IPS-15b (cell line): ENCODE data around the gene SNX21.
A peak's percentile ranks its signal among the peaks of the same experiment; 100 is the strongest.
"Not testable (repeated sequence)": the region's sequence is repeated elsewhere in the genome, so short reads cannot be mapped to it uniquely, and the experiment has no call there.

Experiments
- H3K27me3 ChIP-seq: one replicate; pipeline ENCODE4 v1.6.1; 2013; ENCODE audit warnings: low read length; ENCODE audit not compliant: control insufficient read depth, insufficient read depth
- H3K36me3 ChIP-seq: one replicate; pipeline ENCODE4 v1.6.1; 2013; ENCODE audit warnings: low read length; ENCODE audit not compliant: control insufficient read depth, insufficient read depth
- H3K4me1 ChIP-seq: one replicate; pipeline ENCODE4 v1.6.1; 2013; ENCODE audit warnings: mild to moderate bottlenecking, low read length; ENCODE audit not compliant: control insufficient read depth, insufficient read depth
- H3K4me3 ChIP-seq: one replicate; pipeline ENCODE4 v1.5.1; 2013; ENCODE audit warnings: low read depth, low read length
- H3K9ac ChIP-seq: one replicate; pipeline ENCODE4 v1.6.1; 2013; ENCODE audit warnings: low read depth, mild to moderate bottlenecking, low read length
- H3K9me3 ChIP-seq: one replicate; pipeline ENCODE4 v1.6.1; 2013; ENCODE audit warnings: mild to moderate bottlenecking, low read length; ENCODE audit not compliant: control insufficient read depth, insufficient read depth

The SNX21 gene

GRCh38 chr20:45873409-45874103 lies 40.0 kb downstream of the SNX21 start:
- Histone ChIP-seq H3K9ac (no peak overlapping the region), H3K9me3 (no peaks in the 10 kb centered on the region), H3K4me3 (no peak overlapping the region)

GRCh38 chr20:45874104-45874481 lies 40.5 kb downstream of the SNX21 start:
- H3K9me3 ChIP-seq, H3K4me3 ChIP-seq, H3K27me3 ChIP-seq, H3K36me3 ChIP-seq, H3K4me1 ChIP-seq, H3K9ac ChIP-seq: not testable (repeated sequence)

More at GRCh38 chr20:45873409-45874103, 40.0 kb downstream of the SNX21 start:
- H3K4me1 ChIP-seq: no peaks in the 10 kb centered on the region
- no peaks in the 10 kb centered on the region for H3K27me3 ChIP-seq
- no peaks in the 10 kb centered on the region for H3K36me3 ChIP-seq

DNA sequence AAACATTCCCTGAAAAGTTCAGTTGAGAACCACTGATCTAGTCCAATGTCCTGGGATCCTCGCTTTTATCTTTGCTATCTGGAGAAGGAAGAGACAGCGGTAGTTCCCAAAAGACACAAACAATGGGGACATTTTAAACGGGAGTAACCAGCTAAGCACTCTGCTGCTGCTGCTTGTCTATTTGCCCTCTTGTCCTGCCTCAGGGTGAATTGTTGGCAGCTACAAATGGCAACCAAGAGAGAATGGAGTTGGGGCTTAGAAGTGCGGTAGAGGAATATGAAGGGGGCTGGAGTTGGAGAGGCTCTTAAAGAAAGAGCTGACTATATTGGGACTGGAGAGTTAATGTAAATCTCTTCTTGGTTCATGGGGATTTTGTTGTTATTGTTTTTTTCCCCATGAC lies 41.0 kb downstream of the SNX21 start:
- no peaks in the 10 kb centered on the region for H3K9me3 ChIP-seq
- H3K4me3 ChIP-seq: no peak overlapping the region
- H3K9ac ChIP-seq: no peak overlapping the region
- H3K36me3 ChIP-seq: no peaks in the 10 kb centered on the region
- no peaks in the 10 kb centered on the region for H3K4me1 ChIP-seq
- no peaks in the 10 kb centered on the region for H3K27me3 ChIP-seq

DNA sequence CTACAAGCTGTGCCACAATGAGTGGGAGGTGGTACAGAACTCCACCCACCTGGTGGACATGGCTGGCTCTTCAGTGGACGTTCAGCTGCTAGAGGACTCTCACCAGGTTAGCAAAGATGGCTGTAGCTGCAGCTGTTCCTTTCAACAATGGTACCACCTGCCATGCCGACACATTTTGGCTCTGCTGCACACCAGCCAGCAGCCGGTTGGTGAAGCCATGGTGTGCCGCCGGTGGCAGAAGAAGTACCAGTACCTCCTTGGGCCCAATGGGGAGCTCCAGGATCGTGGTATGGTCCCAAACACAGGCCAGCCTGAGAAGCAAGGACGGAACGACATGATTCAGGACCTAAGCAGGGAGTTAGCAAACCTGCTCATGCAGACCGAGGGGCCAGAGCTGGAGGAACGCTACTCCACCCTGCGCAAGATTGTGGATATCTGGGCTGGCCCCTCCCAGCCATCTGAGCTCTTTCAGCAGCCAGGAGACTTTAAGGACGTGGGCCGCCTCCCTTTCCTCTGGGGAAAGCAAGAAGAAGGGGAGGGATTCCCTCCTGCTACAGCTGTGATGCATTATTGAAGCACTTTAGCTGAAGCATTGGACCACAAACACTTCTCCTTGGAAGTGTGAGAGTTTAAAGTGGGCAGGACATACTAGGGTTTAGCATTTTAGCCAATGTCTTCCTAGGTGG lies 44.6 kb downstream of the SNX21 start:
- Histone ChIP-seq H3K9ac (no peak overlapping the region), H3K27me3 (no peaks in the 10 kb centered on the region), H3K4me3 (no peak overlapping the region), H3K4me1 (no peaks in the 10 kb centered on the region), H3K36me3 (peaks cover 8% of the 10 kb centered on the region), H3K9me3 (no peaks in the 10 kb centered on the region)

GRCh38 chr20:45880988-45881788 lies 47.6 kb downstream of the SNX21 start, which contains the start of gene ZSWIM1:
Gene ZSWIM1, plus strand, starts transcription at chr20:45881227. Its CDS starts 1,366 bp downstream, at chr20:45882593.
- peaks cover 19% of the 10 kb centered on the region for H3K36me3 ChIP-seq
- no peaks in the 10 kb centered on the region for H3K9me3 ChIP-seq
- no peaks in the 10 kb centered on the region for H3K4me1 ChIP-seq
- peak within 1 kb of the TSS; percentile 42 for H3K9ac ChIP-seq
- H3K4me3 ChIP-seq: peak within 1 kb of the TSS; percentile 70
- H3K27me3 ChIP-seq: no peaks in the 10 kb centered on the region

DNA sequence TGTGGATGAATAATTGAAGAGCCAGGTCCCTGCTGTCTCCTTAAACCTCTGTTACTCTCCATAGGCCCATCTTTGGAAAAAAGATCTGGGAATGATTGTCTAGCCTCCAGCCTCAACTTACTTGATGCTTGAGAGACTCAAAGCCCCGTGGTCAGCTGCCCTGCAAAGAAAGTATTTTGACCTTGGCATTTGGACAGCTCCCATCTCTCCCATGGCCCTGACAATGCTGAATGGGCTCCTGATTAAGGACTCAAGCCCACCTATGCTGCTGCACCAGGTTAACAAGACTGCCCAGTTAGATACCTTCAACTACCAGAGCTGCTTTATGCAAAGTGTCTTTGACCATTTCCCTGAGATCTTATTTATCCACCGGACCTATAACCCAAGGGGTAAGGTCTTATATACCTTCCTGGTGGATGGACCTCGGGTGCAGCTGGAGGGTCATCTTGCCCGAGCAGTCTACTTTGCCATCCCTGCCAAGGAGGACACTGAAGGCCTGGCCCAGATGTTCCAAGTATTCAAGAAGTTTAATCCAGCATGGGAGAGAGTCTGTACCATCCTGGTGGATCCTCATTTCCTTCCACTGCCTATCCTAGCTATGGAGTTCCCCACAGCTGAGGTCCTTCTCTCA lies 49.0 kb downstream of the SNX21 start:
- Histone ChIP-seq H3K4me1 (no peaks in the 10 kb centered on the region), H3K9me3 (no peaks in the 10 kb centered on the region), H3K27me3 (no peaks in the 10 kb centered on the region), H3K9ac (no peak overlapping the region), H3K4me3 (no peak overlapping the region), H3K36me3 (peaks cover 26% of the 10 kb centered on the region)

- Histone ChIP-seq H3K9me3 (no peaks in the 10 kb centered on the region), H3K36me3 (peaks cover 26% of the 10 kb centered on the region), H3K27me3 (no peaks in the 10 kb centered on the region), H3K9ac (no peak overlapping the region), H3K4me1 (no peaks in the 10 kb centered on the region), H3K4me3 (no peak overlapping the region)
These were observed 49.5 kb downstream of the SNX21 start for GRCh38 chr20:45883100-45883469.

- no peaks in the 10 kb centered on the region for H3K9me3 ChIP-seq
- H3K4me1 ChIP-seq: no peaks in the 10 kb centered on the region
- H3K4me3 ChIP-seq: no peak overlapping the region
- H3K9ac ChIP-seq: no peak overlapping the region
- H3K27me3 ChIP-seq: no peaks in the 10 kb centered on the region
- H3K36me3 ChIP-seq: peaks cover 26% of the 10 kb centered on the region
These were observed 53.2 kb downstream of the SNX21 start for GRCh38 chr20:45886590-45887345.

- Histone ChIP-seq H3K36me3 (peaks cover 26% of the 10 kb centered on the region), H3K4me3 (no peak within 1 kb of the TSS), H3K9me3 (no peaks in the 10 kb centered on the region), H3K9ac (no peak within 1 kb of the TSS), H3K4me1 (no peaks in the 10 kb centered on the region), H3K27me3 (no peaks in the 10 kb centered on the region)
These were observed 53.7 kb downstream of the SNX21 start, which contains the start of gene SPATA25 for GRCh38 chr20:45887346-45887715. Gene SPATA25, minus strand, starts transcription at chr20:45887622. Its CDS starts 32 bp downstream, at chr20:45887590.

DNA sequence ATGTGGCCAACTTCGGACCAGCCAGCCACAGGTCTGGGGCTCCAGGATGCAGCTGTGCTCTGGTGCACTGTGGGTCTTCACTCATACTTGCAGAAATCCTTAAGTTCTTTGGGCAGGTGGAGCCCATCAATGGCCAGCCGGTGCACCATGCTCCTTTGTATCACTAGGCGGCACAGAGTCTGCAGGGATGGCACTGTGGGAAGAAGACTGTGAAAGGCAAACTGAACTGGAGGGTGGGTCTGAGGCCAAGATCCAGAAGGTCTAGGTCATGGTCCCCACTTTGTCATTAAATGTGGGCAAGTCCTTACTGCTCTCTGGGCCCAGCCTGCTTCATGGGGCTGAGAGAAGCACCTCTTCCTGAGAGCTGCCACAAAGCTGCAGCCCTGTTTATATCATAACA lies 55.1 kb downstream of the SNX21 start:
- Histone ChIP-seq H3K9ac (no peak overlapping the region), H3K27me3 (no peaks in the 10 kb centered on the region), H3K4me1 (no peaks in the 10 kb centered on the region), H3K4me3 (no peak overlapping the region), H3K9me3 (no peaks in the 10 kb centered on the region), H3K36me3 (peaks cover 22% of the 10 kb centered on the region)
